ENCODE results near the gene AUTS2. TPM values are rescaled to one million over a fixed set of nuclear protein-coding genes. Genes with fewer than 3 reads are reported as not detected.

The AUTS2 gene
- total RNA-seq, 1 experiment from 2014 or later: 42.1 TPM

DNA sequence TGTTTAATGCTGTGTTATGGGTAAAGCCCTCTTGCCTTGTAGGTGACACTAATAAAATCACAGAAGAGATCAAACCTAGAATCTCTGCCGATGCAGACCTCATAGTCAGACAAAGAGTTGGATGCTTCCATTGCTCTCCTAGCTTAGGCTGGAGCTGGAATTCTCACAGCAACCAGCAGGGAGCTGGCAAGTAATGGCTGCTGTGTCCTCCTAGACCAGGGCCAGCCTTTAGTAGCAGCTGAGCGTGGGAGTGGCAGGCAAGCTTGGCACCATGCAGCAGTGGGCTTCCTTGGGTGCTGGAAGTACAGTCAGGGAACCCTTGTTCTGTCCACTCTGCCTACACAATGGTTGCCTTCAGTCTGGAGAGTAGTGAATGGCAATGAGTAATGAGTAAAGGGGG lies 935.3 kb downstream of the AUTS2 start:
- ChIA-PET POLR2A (ENCODE audit: low non-redundant PET) (no interaction called here), CTCF (no interaction called here)
- Histone ChIP-seq H3K27ac (ENCODE audit: low read depth, low read length, poor library complexity, severe bottlenecking) (no peak overlapping the region), H3K27me3 (replicated peaks; ENCODE audit: insufficient read depth, low read depth, low read length, poor library complexity) (no peaks in the 10 kb centered on the region), H3K9me3 (ENCODE audit: low read depth, low read length, poor library complexity, severe bottlenecking) (no peaks in the 10 kb centered on the region), H3K4me1 (ENCODE audit: insufficient read depth, low read length, poor library complexity, severe bottlenecking) (no peaks in the 10 kb centered on the region), H3K36me3 (ENCODE audit: insufficient read depth, low read length, poor library complexity, severe bottlenecking) (no peaks in the 10 kb centered on the region), H3K4me3 (ENCODE audit: low read depth, low read length, poor library complexity, severe bottlenecking) (no peak overlapping the region)
- BruUV-seq (replicated peaks): no TSS peak
- TF ChIP-seq, protein P1, sequence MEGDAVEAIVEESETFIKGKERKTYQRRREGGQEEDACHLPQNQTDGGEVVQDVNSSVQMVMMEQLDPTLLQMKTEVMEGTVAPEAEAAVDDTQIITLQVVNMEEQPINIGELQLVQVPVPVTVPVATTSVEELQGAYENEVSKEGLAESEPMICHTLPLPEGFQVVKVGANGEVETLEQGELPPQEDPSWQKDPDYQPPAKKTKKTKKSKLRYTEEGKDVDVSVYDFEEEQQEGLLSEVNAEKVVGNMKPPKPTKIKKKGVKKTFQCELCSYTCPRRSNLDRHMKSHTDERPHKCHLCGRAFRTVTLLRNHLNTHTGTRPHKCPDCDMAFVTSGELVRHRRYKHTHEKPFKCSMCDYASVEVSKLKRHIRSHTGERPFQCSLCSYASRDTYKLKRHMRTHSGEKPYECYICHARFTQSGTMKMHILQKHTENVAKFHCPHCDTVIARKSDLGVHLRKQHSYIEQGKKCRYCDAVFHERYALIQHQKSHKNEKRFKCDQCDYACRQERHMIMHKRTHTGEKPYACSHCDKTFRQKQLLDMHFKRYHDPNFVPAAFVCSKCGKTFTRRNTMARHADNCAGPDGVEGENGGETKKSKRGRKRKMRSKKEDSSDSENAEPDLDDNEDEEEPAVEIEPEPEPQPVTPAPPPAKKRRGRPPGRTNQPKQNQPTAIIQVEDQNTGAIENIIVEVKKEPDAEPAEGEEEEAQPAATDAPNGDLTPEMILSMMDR (conservative IDR thresholded peaks at IDR 0.05; ENCODE audit: low read depth, low read length): no peak
- TF ChIP-seq EZH2 (IDR thresholded peaks at IDR 0.05; ENCODE audit: borderline replicate concordance, low read depth, low read length, poor library complexity, severe bottlenecking): no peak
- DNase-seq (ENCODE audit: low spot score): no peak
- intact Hi-C loops (cut with micrococcal nuclease; ENCODE audit: unreplicated experiment): no loop called here

DNA sequence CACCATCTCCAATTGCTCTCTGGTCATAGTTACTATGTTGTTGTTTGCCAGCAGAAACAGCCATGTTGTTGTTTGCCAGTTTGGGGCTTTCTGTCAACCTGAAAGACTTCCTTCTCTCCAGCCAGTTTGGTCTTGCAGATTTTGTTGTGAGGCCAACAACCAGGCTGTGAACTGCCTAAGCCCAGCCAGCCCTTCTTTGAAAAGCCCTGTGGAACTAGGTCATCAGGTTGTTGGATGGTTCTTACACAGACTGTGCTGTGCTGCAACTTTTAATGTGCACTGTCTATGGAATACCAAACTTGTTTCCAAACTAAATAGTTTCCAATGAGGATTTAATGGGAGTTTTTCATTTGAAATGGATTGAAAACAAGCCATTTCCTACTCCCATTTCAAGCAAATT lies 940.9 kb downstream of the AUTS2 start:
- intact Hi-C loops (cut with micrococcal nuclease; ENCODE audit: unreplicated experiment): no loop called here
- CTCF ChIA-PET: no interaction called here

DNA sequence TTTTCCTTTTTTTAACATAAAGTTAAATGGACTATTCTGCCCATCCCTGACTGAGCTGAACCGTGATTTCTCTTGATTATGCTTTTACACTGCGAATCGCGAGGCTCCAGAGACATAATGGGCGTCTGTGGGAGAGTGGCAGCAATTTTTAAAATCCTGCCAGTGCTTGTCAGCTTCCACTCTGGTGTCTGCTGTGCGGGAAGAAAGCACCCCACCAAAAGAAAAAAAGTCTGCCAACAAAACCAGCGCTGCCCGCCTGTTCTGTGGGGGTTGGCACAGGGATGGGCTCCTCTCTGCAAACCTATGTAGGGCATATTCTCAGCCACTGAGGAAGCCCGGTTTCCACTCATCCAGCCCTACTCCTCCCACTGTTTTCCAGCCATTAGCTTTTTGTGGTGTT lies 941.3 kb downstream of the AUTS2 start:
- no TSS peak for BruUV-seq (replicated peaks)
- no peak overlapping the region for H3K4me3 ChIP-seq (ENCODE audit: low read depth, low read length, poor library complexity, severe bottlenecking)
- CTCF ChIA-PET: no interaction called here

More for the DNA sequence above, 940.9 kb downstream of the AUTS2 start:
- POLR2A ChIA-PET (ENCODE audit: low non-redundant PET): no interaction called here
- Histone ChIP-seq H3K36me3 (ENCODE audit: insufficient read depth, low read length, poor library complexity, severe bottlenecking) (no peaks in the 10 kb centered on the region), H3K9me3 (ENCODE audit: low read depth, low read length, poor library complexity, severe bottlenecking) (no peaks in the 10 kb centered on the region), H3K4me1 (ENCODE audit: insufficient read depth, low read length, poor library complexity, severe bottlenecking) (no peaks in the 10 kb centered on the region), H3K27me3 (replicated peaks; ENCODE audit: insufficient read depth, low read depth, low read length, poor library complexity) (no peaks in the 10 kb centered on the region), H3K27ac (ENCODE audit: low read depth, low read length, poor library complexity, severe bottlenecking) (no peak overlapping the region), H3K4me3 (ENCODE audit: low read depth, low read length, poor library complexity, severe bottlenecking) (no peak overlapping the region)
- no TSS peak for BruUV-seq (replicated peaks)
- TF ChIP-seq, protein P1 (conservative IDR thresholded peaks at IDR 0.05; ENCODE audit: low read depth, low read length): no peak
- TF ChIP-seq EZH2 (IDR thresholded peaks at IDR 0.05; ENCODE audit: borderline replicate concordance, low read depth, low read length, poor library complexity, severe bottlenecking): no peak
- no peak for DNase-seq (ENCODE audit: low spot score)

More for the DNA sequence above, 941.3 kb downstream of the AUTS2 start:
- TF ChIP-seq, protein P1 (conservative IDR thresholded peaks at IDR 0.05; ENCODE audit: low read depth, low read length): no peak
- TF ChIP-seq EZH2 (IDR thresholded peaks at IDR 0.05; ENCODE audit: borderline replicate concordance, low read depth, low read length, poor library complexity, severe bottlenecking): no peak
- Histone ChIP-seq H3K36me3 (ENCODE audit: insufficient read depth, low read length, poor library complexity, severe bottlenecking) (no peaks in the 10 kb centered on the region), H3K4me1 (ENCODE audit: insufficient read depth, low read length, poor library complexity, severe bottlenecking) (no peaks in the 10 kb centered on the region), H3K27ac (ENCODE audit: low read depth, low read length, poor library complexity, severe bottlenecking) (no peak overlapping the region), H3K9me3 (ENCODE audit: low read depth, low read length, poor library complexity, severe bottlenecking) (no peaks in the 10 kb centered on the region), H3K27me3 (replicated peaks; ENCODE audit: insufficient read depth, low read depth, low read length, poor library complexity) (no peaks in the 10 kb centered on the region)
- intact Hi-C loops (cut with micrococcal nuclease; ENCODE audit: unreplicated experiment): no loop called here
- POLR2A ChIA-PET (ENCODE audit: low non-redundant PET): no interaction called here
- DNase-seq (ENCODE audit: low spot score): no peak

Data from A673 (cell line).